Effector memory CD8-positive, alpha-beta T cell (primary cell): ENCODE results near the gene FAH.

Experiments used
- ATAC-seq: fragments of 150-1000 bp; cut with Tn5 transposase; replicated peaks from 2 replicates; pipeline ENCODE4 v1.10.0; 2021; ENCODE audit warnings: mild to moderate bottlenecking, moderate library complexity
- DNase-seq, 3 experiments: peaks; one replicate each; pipeline ENCODE4 v3.0.0; 2021
- H3K27ac Mint-ChIP-seq, 2 donors: one replicate each; pipeline ENCODE4 v1.8.0; 2022; ENCODE audit warnings: mild to moderate bottlenecking in 2 of 2, mixed read lengths in 2 of 2, moderate library complexity in 2 of 2
- H3K27me3 Mint-ChIP-seq, 2 donors: one replicate each; pipeline ENCODE4 v1.8.0; 2022; ENCODE audit warnings: mixed read lengths in 2 of 2
- H3K36me3 Mint-ChIP-seq: one replicate; pipeline ENCODE4 v1.8.0; 2022; ENCODE audit warnings: mild to moderate bottlenecking, moderate library complexity, mixed read lengths; ENCODE audit not compliant: insufficient read depth
- H3K4me1 Mint-ChIP-seq, 2 donors: one replicate each; pipeline ENCODE4 v1.8.0; 2022; ENCODE audit warnings: low read depth in 2 of 2, mixed read lengths in 2 of 2
- H3K4me3 Mint-ChIP-seq, 2 donors: one replicate each; pipeline ENCODE4 v1.8.0; 2022; ENCODE audit warnings: mild to moderate bottlenecking in 2 of 2, mixed read lengths in 2 of 2, moderate library complexity in 2 of 2
- H3K9me3 Mint-ChIP-seq, 2 donors: one replicate each; pipeline ENCODE4 v1.8.0; 2022; ENCODE audit warnings: mixed read lengths in 2 of 2

FAH gene

DNA sequence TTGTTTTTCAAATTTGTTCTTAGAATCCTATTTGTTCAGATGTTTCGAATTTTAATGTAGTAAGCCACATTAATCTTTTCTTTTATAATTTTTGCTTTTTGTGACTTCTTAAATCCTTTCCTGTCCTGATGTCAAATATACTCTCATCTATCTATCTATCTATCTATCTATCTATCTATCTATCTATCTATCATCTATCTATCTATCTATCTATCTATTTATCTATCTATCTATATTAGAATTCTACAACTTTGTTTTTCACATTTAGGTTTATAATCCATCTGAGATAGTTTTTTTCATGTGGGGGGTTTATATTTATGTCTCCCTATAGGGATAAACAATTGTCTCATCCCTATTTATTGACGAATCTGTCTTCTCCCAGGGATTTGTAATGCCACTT is 67.2 kb downstream of the FAH start:
- H3K4me1 Mint-ChIP-seq, result no peaks in the 10 kb centered on the region
- DNase-seq (no peak), ATAC-seq (no peak)
- H3K27me3 Mint-ChIP-seq, result peaks cover 22% of the 10 kb centered on the region in 2 donors
- H3K4me3 Mint-ChIP-seq, result no peak overlapping the region
- no peaks in the 10 kb centered on the region for H3K9me3 Mint-ChIP-seq
- H3K27ac Mint-ChIP-seq, result no peak overlapping the region
- no peaks in the 10 kb centered on the region for H3K36me3 Mint-ChIP-seq

DNA sequence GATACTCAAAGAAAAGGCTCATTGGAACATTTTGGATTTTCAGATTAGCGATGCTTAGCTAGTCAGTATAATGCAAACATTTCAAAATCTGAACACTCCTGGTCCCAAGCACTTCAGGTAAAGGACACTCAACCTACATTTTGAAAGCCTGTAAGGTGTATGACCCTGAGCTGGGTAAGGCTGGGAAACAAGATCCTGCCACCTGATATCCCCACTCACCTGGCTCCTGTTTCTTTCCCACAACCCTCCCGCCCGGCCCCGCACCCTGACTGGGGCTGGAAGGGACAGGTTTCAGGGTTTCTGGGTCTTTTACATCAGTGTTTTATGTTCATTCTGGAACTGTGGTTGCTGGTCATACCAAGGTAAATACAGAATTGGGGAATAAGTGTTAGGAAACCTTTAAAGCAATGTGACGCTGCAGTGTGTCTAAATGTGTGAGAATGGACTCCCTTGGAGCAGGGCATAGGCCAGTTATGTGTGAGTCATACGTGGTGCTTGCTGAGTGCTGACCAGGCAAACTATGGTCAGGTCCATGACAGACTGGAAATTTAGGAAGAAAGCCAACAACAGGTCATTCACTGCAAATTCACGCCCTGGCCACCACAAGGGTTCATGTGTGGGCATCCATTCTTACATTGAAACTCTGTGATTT is 76.3 kb downstream of the FAH start:
- Mint-ChIP-seq H3K36me3 (no peaks in the 10 kb centered on the region), H3K27me3 (peaks cover 78 to 84% of the 10 kb centered on the region in 2 donors), H3K4me3 (no peak overlapping the region), H3K4me1 (no peaks in the 10 kb centered on the region), H3K27ac (no peak overlapping the region), H3K9me3 (no peaks in the 10 kb centered on the region)
- DNase-seq (no peak), ATAC-seq (no peak)

DNA sequence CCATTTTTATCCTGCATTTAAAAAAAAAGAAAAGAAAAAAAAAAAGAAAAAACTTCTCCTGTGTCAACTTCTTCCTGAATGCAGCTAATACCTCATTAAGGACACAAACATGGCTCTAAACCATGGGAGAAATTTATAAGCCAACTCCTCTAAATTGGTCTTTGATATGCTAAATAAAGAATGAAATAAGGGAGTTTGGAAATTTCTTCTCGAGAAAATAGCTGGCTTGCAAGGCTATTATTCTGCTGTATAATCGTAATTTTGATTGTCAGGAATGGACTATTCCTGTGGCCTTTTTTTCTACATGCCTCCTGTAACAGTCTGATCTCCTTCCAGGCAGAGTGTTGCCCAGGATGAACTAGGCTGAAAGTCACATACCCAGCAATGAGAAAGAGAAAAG is 78.6 kb downstream of the FAH start:
- no peak overlapping the region for H3K4me3 Mint-ChIP-seq
- ATAC-seq, result no peak
- H3K36me3 Mint-ChIP-seq, result no peaks in the 10 kb centered on the region
- no peaks in the 10 kb centered on the region for H3K9me3 Mint-ChIP-seq
- H3K27ac Mint-ChIP-seq, result no peak overlapping the region
- H3K27me3 Mint-ChIP-seq, result peaks cover 80 to 95% of the 10 kb centered on the region in 2 donors
- no peaks in the 10 kb centered on the region for H3K4me1 Mint-ChIP-seq
- no peak for DNase-seq

DNA sequence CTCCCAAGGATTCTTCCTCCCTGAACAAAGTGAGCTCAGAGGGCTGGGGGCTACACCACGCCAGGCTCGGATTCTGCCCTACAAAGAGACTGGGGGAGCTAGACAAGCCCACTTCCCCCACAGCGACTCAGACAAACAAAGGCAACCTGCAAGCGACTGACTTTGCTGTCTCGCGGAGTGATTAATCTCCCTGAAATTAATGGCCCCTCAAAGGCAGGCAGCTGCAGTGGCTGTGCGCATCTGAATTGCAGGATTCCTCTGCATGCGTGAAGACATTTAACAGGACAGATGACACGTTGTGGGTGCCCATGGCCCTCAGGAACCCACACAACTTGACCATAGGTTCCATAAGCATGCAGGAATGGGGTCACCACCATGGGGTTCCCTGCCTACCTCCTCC is 80.8 kb downstream of the FAH start:
- Mint-ChIP-seq H3K4me1 (no peaks in the 10 kb centered on the region), H3K27me3 (peaks cover 64 to 75% of the 10 kb centered on the region in 2 donors), H3K36me3 (peaks cover 2% of the 10 kb centered on the region), H3K27ac (no peak overlapping the region), H3K9me3 (no peaks in the 10 kb centered on the region), H3K4me3 (no peak overlapping the region)
- DNase-seq, result no peak
- ATAC-seq, result no peak

DNA sequence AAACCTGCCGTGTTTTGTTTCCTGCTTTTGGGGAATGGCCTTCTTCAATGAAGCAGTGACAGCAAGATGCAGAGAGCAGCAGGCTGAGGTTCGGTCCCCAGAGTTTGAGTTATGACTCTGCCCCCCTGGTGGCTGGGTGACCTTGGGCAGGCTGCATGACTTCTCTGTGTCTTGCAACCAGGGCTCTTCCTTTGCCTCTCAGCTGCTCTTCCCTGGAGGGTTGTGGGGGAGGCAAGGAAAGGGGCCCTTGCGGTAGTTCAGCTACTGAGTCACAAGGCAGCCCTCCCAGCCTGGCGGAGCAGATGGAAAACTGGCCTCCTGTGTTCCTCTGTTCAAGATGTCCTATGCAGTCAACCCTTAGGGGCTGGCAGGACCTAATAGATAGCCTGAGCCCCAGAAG is 82.1 kb downstream of the FAH start:
- ATAC-seq (no peak), DNase-seq (peak; percentile 14 to 39 (median 16))
- H3K4me1 Mint-ChIP-seq, result no peaks in the 10 kb centered on the region
- peaks cover 63 to 77% of the 10 kb centered on the region in 2 donors for H3K27me3 Mint-ChIP-seq
- no peaks in the 10 kb centered on the region for H3K9me3 Mint-ChIP-seq
- peaks cover 3% of the 10 kb centered on the region for H3K36me3 Mint-ChIP-seq
- H3K27ac Mint-ChIP-seq, result no peak overlapping the region
- no peak overlapping the region for H3K4me3 Mint-ChIP-seq
